ENCODE results near the gene OR2D2. TPM values are rescaled to one million over a fixed set of nuclear protein-coding genes. Genes with fewer than 3 reads are reported as not detected.

The OR2D2 gene
- polyA plus RNA-seq, 1 donor (not counting 4 experiments of a cell fraction or from before 2014, with no cell fraction given), result 0.14 TPM

DNA sequence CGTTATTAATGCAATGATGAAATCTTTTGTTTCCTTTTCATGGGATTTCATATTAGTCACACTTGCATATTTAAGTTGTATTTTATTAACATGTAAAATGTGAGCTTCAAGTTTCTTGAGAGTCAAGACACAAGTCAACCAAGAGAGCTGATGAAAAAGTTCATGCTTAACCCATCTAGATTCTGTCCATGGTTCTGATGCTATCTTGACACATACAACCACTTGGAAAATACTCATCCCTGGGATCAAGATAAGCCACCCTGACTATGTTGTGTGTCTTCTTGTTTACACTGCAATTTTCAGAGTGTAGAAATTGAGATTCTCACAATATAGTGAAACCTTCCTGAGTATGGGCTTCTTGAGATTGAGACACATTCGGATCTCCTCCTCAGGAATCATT lies 16.5 kb downstream of the OR2D2 start:
- no peaks in the 10 kb centered on the region for H3K27me3 ChIP-seq (ENCODE audit: control insufficient read depth, extremely low read depth, insufficient read depth, low read length)
- H4K20me1 ChIP-seq (ENCODE audit: control insufficient read depth, extremely low read depth, insufficient read depth, low read length), result no peaks in the 10 kb centered on the region
- no peak overlapping the region for H2AFZ ChIP-seq (ENCODE audit: control insufficient read depth, low read length)
- TF ChIP-seq, protein P1, sequence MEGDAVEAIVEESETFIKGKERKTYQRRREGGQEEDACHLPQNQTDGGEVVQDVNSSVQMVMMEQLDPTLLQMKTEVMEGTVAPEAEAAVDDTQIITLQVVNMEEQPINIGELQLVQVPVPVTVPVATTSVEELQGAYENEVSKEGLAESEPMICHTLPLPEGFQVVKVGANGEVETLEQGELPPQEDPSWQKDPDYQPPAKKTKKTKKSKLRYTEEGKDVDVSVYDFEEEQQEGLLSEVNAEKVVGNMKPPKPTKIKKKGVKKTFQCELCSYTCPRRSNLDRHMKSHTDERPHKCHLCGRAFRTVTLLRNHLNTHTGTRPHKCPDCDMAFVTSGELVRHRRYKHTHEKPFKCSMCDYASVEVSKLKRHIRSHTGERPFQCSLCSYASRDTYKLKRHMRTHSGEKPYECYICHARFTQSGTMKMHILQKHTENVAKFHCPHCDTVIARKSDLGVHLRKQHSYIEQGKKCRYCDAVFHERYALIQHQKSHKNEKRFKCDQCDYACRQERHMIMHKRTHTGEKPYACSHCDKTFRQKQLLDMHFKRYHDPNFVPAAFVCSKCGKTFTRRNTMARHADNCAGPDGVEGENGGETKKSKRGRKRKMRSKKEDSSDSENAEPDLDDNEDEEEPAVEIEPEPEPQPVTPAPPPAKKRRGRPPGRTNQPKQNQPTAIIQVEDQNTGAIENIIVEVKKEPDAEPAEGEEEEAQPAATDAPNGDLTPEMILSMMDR (optimal IDR thresholded peaks at IDR 0.05 in 1 of 3, IDR thresholded peaks at IDR 0.05 in 1 of 3, conservative IDR thresholded peaks at IDR 0.05 in 1 of 3; ENCODE audit: extremely low read depth in 1 of 3, insufficient read depth in 2 of 3, low read length in 3 of 3), result no peak
- no peak for TF ChIP-seq EZH2 (IDR thresholded peaks at IDR 0.05; ENCODE audit: low read length)
- dilution Hi-C loops (cut with MboI; ENCODE audit: extremely low pct_ligation_motif_present, low sequenced_read_pairs), result no loop called here
- no peaks in the 10 kb centered on the region for H3K36me3 ChIP-seq (ENCODE audit: control insufficient read depth in 2 of 2, extremely low read depth in 1 of 2, insufficient read depth in 2 of 2, low read length in 2 of 2)
- H3K27ac ChIP-seq (ENCODE audit: control insufficient read depth, insufficient read depth, low read length), result no peak overlapping the region
- no peak overlapping the region for H3K4me3 ChIP-seq (ENCODE audit: control insufficient read depth in 2 of 3, extremely low read depth in 1 of 3, insufficient read depth in 2 of 3, low read depth in 1 of 3, low read length in 3 of 3)
- H3K79me2 ChIP-seq (ENCODE audit: control insufficient read depth, insufficient read depth, low read length), result no peaks in the 10 kb centered on the region
- no peak overlapping the region for H3K4me2 ChIP-seq (ENCODE audit: control insufficient read depth, extremely low read depth, insufficient read depth, low read depth, low read length)
- no peaks in the 10 kb centered on the region for H3K9me3 ChIP-seq (ENCODE audit: control insufficient read depth, low read depth, low read length)
- DNase-seq (ENCODE audit: low read depth, low spot score) (no peak), FAIRE-seq (no peak)
- no peaks in the 10 kb centered on the region for H3K9me1 ChIP-seq (ENCODE audit: control insufficient read depth, extremely low read depth, insufficient read depth, low read length)
- H3K4me1 ChIP-seq (ENCODE audit: control insufficient read depth, extremely low read depth, insufficient read depth, low read length), result no peaks in the 10 kb centered on the region
- H3K9ac ChIP-seq (ENCODE audit: control insufficient read depth, extremely low read depth, insufficient read depth, low read length), result no peak overlapping the region

DNA sequence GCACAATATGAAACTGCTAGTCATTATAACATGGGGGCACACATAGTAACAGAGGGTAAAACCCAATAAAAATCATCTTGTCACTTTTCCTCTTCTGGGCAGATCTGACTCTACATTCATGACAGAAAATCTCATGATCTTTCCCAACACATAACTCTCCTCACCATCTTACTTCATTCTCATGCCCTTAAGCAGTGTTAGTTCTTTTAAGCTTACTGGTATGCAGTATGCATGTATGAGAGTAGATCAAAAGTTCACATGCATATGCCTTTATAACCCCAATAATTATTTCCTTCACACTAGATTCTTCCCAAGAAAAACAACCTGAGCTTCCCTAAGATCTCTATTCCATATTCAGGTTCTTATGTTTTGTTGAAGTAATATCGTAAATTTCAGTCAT lies 21.0 kb downstream of the OR2D2 start:
- Histone ChIP-seq H3K4me3 (ENCODE audit: control insufficient read depth in 2 of 3, extremely low read depth in 1 of 3, insufficient read depth in 2 of 3, low read depth in 1 of 3, low read length in 3 of 3) (no peak overlapping the region), H4K20me1 (ENCODE audit: control insufficient read depth, extremely low read depth, insufficient read depth, low read length) (no peaks in the 10 kb centered on the region), H3K36me3 (ENCODE audit: control insufficient read depth in 2 of 2, extremely low read depth in 1 of 2, insufficient read depth in 2 of 2, low read length in 2 of 2) (no peaks in the 10 kb centered on the region), H3K27ac (ENCODE audit: control insufficient read depth, insufficient read depth, low read length) (no peak overlapping the region), H3K9me3 (ENCODE audit: control insufficient read depth, low read depth, low read length) (no peaks in the 10 kb centered on the region), H3K79me2 (ENCODE audit: control insufficient read depth, insufficient read depth, low read length) (no peaks in the 10 kb centered on the region), H3K9me1 (ENCODE audit: control insufficient read depth, extremely low read depth, insufficient read depth, low read length) (no peaks in the 10 kb centered on the region), H3K27me3 (ENCODE audit: control insufficient read depth, extremely low read depth, insufficient read depth, low read length) (no peaks in the 10 kb centered on the region), H3K4me1 (ENCODE audit: control insufficient read depth, extremely low read depth, insufficient read depth, low read length) (no peaks in the 10 kb centered on the region), H2AFZ (ENCODE audit: control insufficient read depth, low read length) (no peak overlapping the region), H3K9ac (ENCODE audit: control insufficient read depth, extremely low read depth, insufficient read depth, low read length) (no peak overlapping the region), H3K4me2 (ENCODE audit: control insufficient read depth, extremely low read depth, insufficient read depth, low read depth, low read length) (no peak overlapping the region)
- DNase-seq (ENCODE audit: low read depth, low spot score) (no peak), FAIRE-seq (no peak)
- TF ChIP-seq EZH2 (IDR thresholded peaks at IDR 0.05; ENCODE audit: low read length), result no peak
- TF ChIP-seq, protein P1 (optimal IDR thresholded peaks at IDR 0.05 in 1 of 3, IDR thresholded peaks at IDR 0.05 in 1 of 3, conservative IDR thresholded peaks at IDR 0.05 in 1 of 3; ENCODE audit: extremely low read depth in 1 of 3, insufficient read depth in 2 of 3, low read length in 3 of 3), result no peak
- dilution Hi-C loops (cut with MboI; ENCODE audit: extremely low pct_ligation_motif_present, low sequenced_read_pairs), result no loop called here

All from keratinocyte (primary cell).